GM12878 (cell line): Measurements from ENCODE around the gene SLC9A7.

Source experiments
- CREM ChIP-seq: IDR thresholded peaks from 2 replicates; pipeline ENCODE4 v1.6.1; 2014; ENCODE audit warnings: antibody characterized with exemption, low read depth
- CTCF ChIP-seq, 3 experiments: IDR thresholded peaks in 2 of 3; conservative IDR thresholded peaks in 1 of 3; 2 replicates each; pipeline ENCODE4 v1.5.1; 2011; ENCODE audit warnings: low read depth in 3 of 3, low read length in 3 of 3, mild to moderate bottlenecking in 3 of 3, control low read depth in 2 of 3, moderate library complexity in 2 of 3, inconsistent platforms in 1 of 3, mixed read lengths in 1 of 3; ENCODE audit not compliant: control insufficient read depth in 2 of 3, insufficient read depth in 1 of 3; ENCODE audit errors: extremely low read depth in 1 of 3
- POLR2A ChIP-seq: IDR thresholded peaks from 2 replicates; pipeline ENCODE4 v1.6.1; 2011; ENCODE audit warnings: low read depth, mild to moderate bottlenecking, low read length
- TF ChIP-seq, protein P1 (sequence below): IDR thresholded peaks from 2 replicates; pipeline ENCODE4 v1.6.1; 2012; ENCODE audit warnings: low read depth, low read length, improper control_type of control experiment

DNA sequence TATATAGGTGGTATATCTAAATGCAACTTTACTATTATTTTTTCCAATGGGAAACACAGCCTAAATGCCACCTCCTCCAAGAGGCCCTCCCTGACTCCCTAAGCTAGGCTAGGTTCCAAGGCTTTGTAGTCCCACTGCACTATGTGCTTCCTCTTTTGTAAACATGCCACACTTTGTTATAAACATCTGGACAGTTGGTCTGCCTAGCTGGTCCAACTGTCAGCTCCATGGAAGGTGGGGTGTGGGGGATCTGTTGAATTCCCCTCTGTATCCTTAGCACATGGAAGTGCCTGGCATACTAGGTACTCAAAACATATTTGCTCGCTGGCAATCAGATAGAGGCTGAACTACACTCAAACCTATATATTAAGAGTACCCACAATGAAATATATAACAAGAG lies 63.4 kb downstream of the SLC9A7 start:
- TF ChIP-seq CTCF (IDR thresholded peaks at IDR 0.05 in 2 of 3, conservative IDR thresholded peaks at IDR 0.05 in 1 of 3; ENCODE audit: control insufficient read depth in 2 of 3, extremely low read depth in 1 of 3, insufficient read depth in 1 of 3, low read depth in 3 of 3, low read length in 3 of 3) (no peak), POLR2A (no peak), CREM (no peak)
- TF ChIP-seq, protein P1, sequence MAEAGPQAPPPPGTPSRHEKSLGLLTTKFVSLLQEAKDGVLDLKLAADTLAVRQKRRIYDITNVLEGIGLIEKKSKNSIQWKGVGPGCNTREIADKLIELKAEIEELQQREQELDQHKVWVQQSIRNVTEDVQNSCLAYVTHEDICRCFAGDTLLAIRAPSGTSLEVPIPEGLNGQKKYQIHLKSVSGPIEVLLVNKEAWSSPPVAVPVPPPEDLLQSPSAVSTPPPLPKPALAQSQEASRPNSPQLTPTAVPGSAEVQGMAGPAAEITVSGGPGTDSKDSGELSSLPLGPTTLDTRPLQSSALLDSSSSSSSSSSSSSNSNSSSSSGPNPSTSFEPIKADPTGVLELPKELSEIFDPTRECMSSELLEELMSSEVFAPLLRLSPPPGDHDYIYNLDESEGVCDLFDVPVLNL = no peak
